ENCODE data around the gene PAGE2.
"Not testable (repeated sequence)": the region's sequence is repeated elsewhere in the genome, so short reads cannot be mapped to it uniquely, and the experiment has no call there.

PAGE2 gene

GRCh38 chrX:55123900-55124299, 35.1 kb downstream of the PAGE2 start:
- DNase-seq (ENCODE audit: low spot score): no peak

- no peak for DNase-seq (ENCODE audit: low spot score)
Observed at GRCh38 chrX:55127692-55128091, 38.9 kb downstream of the PAGE2 start.

GRCh38 chrX:55129361-55129760, 40.5 kb downstream of the PAGE2 start:
- DNase-seq (ENCODE audit: low spot score): no peak

DNA sequence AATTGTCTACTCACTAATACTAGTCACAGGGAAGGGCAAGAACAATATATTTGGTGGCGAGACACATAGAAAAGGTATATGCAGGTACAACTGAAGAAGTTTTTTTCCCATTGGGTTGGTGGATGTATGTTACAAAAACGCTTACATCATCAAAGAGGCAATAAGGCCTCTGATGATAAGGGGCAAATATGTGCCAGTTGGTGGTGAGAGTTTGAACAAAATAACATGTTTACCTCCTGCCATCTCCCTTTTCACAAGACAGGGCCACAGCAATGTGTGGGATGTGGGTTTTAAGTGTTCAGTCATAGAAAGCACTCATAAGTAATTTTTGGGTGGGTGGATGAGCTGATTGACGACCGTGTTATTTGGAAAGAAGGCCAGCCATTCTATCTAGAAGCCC, 41.7 kb downstream of the PAGE2 start:
- DNase-seq (ENCODE audit: low spot score): no peak

DNA sequence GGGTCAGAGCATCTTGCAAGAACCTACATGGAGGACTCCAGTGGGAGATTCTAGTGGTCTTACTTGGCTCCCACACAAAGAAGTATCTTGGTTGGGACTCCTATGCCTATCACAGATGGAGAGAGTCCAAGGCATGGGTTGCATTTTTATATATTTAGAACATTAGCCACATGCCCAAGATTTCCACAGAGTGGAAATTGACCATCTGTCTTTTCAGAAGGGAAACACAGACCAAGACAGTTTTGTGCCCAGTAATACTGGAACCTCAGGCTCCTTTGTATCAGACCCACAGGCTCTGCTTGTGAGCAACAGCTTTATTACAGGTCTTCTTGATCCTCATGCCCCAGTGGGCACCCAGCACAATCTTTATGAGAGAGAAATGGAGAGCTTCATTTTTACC, 43.6 kb downstream of the PAGE2 start:
- no peak for DNase-seq (ENCODE audit: low spot score)

GRCh38 chrX:55135171-55135570, 46.4 kb downstream of the PAGE2 start:
- DNase-seq (ENCODE audit: low spot score): peak; percentile 16

DNA sequence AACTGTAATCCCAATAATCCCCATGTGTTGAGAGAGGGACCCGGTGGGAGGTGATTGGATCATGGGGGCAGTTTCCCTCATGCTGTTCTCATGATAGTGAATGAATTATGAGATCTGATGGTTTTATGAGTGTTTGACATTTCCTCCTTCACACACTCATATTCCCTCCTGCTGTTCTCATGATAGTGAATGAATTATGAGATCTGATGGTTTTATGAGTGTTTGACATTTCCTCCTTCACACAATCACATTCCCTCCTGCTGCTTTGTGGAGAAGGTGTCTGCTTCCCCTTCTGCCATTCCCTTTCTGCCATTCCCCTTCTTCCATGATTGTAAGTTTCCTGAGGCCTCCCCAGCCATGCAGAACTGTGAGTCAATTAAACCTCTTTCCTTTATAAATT, 52.0 kb downstream of the PAGE2 start:
- DNase-seq (ENCODE audit: low spot score): not testable (repeated sequence)
